ENCODE data around the gene KLHL29. TPM values are rescaled to one million over a fixed set of nuclear protein-coding genes. Genes with fewer than 3 reads are reported as not detected.

KLHL29 gene
- polyA plus RNA-seq, 1 of the 3 experiments (the other 2 are of a cell fraction): 4.6 TPM

- peaks cover 6 to 53% of the 10 kb centered on the region in 2 experiments; a peak in 2 of 4 replicates for H3K4me1 ChIP-seq (ENCODE audit: control insufficient read depth in 1 of 2, insufficient read depth in 2 of 2, low read depth in 1 of 2, low read length in 1 of 2)
Observed at GRCh38 chr2:23503097-23503496, 118.1 kb downstream of the KLHL29 start.

More at GRCh38 chr2:23503097-23503496, 118.1 kb downstream of the KLHL29 start:
- CTCF ChIA-PET: no interaction called here
- no peaks in the 10 kb centered on the region for H3K9me3 ChIP-seq
- POLR2A ChIA-PET: no interaction called here
- no peak overlapping the region for H3K27ac ChIP-seq (ENCODE audit: low read depth in 2 of 2, low read length in 1 of 2)
- no peaks in the 10 kb centered on the region for H3K79me2 ChIP-seq (ENCODE audit: insufficient read depth)
- no peak overlapping the region for H3K9ac ChIP-seq
- no peaks in the 10 kb centered on the region for H3F3A ChIP-seq (replicated peaks; ENCODE audit: insufficient read depth)
- no peaks in the 10 kb centered on the region for H4K20me1 ChIP-seq (ENCODE audit: insufficient read depth)
- no peak for DNase-seq
- no peak overlapping the region for H3K4me3 ChIP-seq (ENCODE audit: low read depth in 2 of 2, low read length in 1 of 2)
- H3K4me2 ChIP-seq: no peak overlapping the region
- H3K36me3 ChIP-seq (replicated peaks in 1 of 2; ENCODE audit: control insufficient read depth in 1 of 2, insufficient read depth in 2 of 2, low read length in 1 of 2): no peaks in the 10 kb centered on the region
- H2AFZ ChIP-seq (ENCODE audit: low read depth): no peak overlapping the region
- 81% methylated on average over 4 of the region's 6 CpGs for WGBS (ENCODE audit: low lambda C conversion rate)
- no peak for TF ChIP-seq FOXJ3 (CRISPR knock-in tag; IDR thresholded peaks at IDR 0.05)
- TF ChIP-seq EP300 (IDR thresholded peaks at IDR 0.05; ENCODE audit: borderline replicate concordance in 1 of 2, low read depth in 1 of 2, low read length in 1 of 2): no peak
- TF ChIP-seq IRF3 (IDR thresholded peaks at IDR 0.05; ENCODE audit: low read depth, low read length): no peak
- no peak for TF ChIP-seq RAD21 (IDR thresholded peaks at IDR 0.05; ENCODE audit: low read length)
- no peak for TF ChIP-seq MAX (IDR thresholded peaks at IDR 0.05; ENCODE audit: low read depth)
- TF ChIP-seq CHD2 (IDR thresholded peaks at IDR 0.05; ENCODE audit: low read length, partially characterized antibody): no peak
- TF ChIP-seq MXI1 (IDR thresholded peaks at IDR 0.05; ENCODE audit: low read depth, low read length): no peak
- no peak for TF ChIP-seq EZH2phosphoT487 (IDR thresholded peaks at IDR 0.05; ENCODE audit: borderline replicate concordance, low read depth)
- no peak for TF ChIP-seq RCOR1 (IDR thresholded peaks at IDR 0.05; ENCODE audit: low read length)
- TF ChIP-seq MEF2A (IDR thresholded peaks at IDR 0.05; ENCODE audit: borderline replicate concordance, low read depth): no peak
- no peak for TF ChIP-seq GABPA (IDR thresholded peaks at IDR 0.05; ENCODE audit: low read depth)
- no peak for TF ChIP-seq YY1 (IDR thresholded peaks at IDR 0.05; ENCODE audit: low read depth)
- no peak for TF ChIP-seq JUND (IDR thresholded peaks at IDR 0.05)
- TF ChIP-seq RXRA (IDR thresholded peaks at IDR 0.05; ENCODE audit: borderline replicate concordance, low read depth): no peak
- no peak for TF ChIP-seq POLR2AphosphoS5 (IDR thresholded peaks at IDR 0.05; ENCODE audit: low read depth, low read length)
- no peak for TF ChIP-seq CTCF (IDR thresholded peaks at IDR 0.05)
- TF ChIP-seq TCF12 (IDR thresholded peaks at IDR 0.05): no peak
- TF ChIP-seq FOXM1 (IDR thresholded peaks at IDR 0.05; ENCODE audit: low read depth): no peak
- no peak for TF ChIP-seq PBX3 (IDR thresholded peaks at IDR 0.05)
- TF ChIP-seq USF1 (IDR thresholded peaks at IDR 0.05; ENCODE audit: borderline replicate concordance, low read depth): no peak
- H3K9me2 ChIP-seq: no peaks in the 10 kb centered on the region
- no peaks in the 10 kb centered on the region for H3K27me3 ChIP-seq (ENCODE audit: insufficient read depth)

All from SK-N-SH (cell line).